Keratinocyte (primary cell): ENCODE results near the gene CCDC60. TPM values are rescaled to one million over a fixed set of nuclear protein-coding genes. Genes with fewer than 3 reads are reported as not detected.

Experiments
- DNase-seq: peaks from one replicate; pipeline ENCODE4 v3.0.0-alpha.2; 2011; ENCODE audit warnings: low read depth, missing footprints, low spot score
- FAIRE-seq: peaks from 2 replicates; lab custom pipeline; 2011; peaks lifted over from hg19 to GRCh38; lab: Jason Lieb, UNC
- H2AFZ ChIP-seq: 2 replicates; pipeline ENCODE4 v1.6.0; 2012; ENCODE audit warnings: low read length, control low read depth, inconsistent platforms; ENCODE audit not compliant: control insufficient read depth
- H3K27ac ChIP-seq: 2 replicates; pipeline ENCODE4 v1.5.1; 2011; ENCODE audit warnings: low read length; ENCODE audit not compliant: control insufficient read depth, insufficient read depth
- H3K27me3 ChIP-seq: 3 replicates; pipeline ENCODE4 v1.6.0; 2011; ENCODE audit warnings: low read length; ENCODE audit not compliant: control insufficient read depth, insufficient read depth; ENCODE audit errors: extremely low read depth
- H3K36me3 ChIP-seq, 2 experiments: 2 replicates in 1 of 2; 3 replicates in 1 of 2; pipeline ENCODE4 v1.5.1; 2011; ENCODE audit warnings: low read length in 2 of 2, mild to moderate bottlenecking in 1 of 2; ENCODE audit not compliant: control insufficient read depth in 2 of 2, insufficient read depth in 2 of 2; ENCODE audit errors: extremely low read depth in 1 of 2
- H3K4me1 ChIP-seq: 3 replicates; pipeline ENCODE4 v1.5.1; 2011; ENCODE audit warnings: low read length; ENCODE audit not compliant: control insufficient read depth, insufficient read depth; ENCODE audit errors: extremely low read depth
- H3K4me2 ChIP-seq: 3 replicates; pipeline ENCODE4 v1.6.0; 2011; ENCODE audit warnings: low read depth, low read length; ENCODE audit not compliant: control insufficient read depth, insufficient read depth; ENCODE audit errors: extremely low read depth
- H3K4me3 ChIP-seq, 3 experiments: fragments of 200-600 bp in 1 of 3; sonication (generic) in 1 of 3; 2 replicates in 2 of 3; 3 replicates in 1 of 3; pipeline ENCODE4 v1.5.1; 2011 to 2016; ENCODE audit warnings: low read length in 3 of 3, mild to moderate bottlenecking in 3 of 3, control low read depth in 2 of 3, inconsistent platforms in 1 of 3, low read depth in 1 of 3, mixed read lengths in 1 of 3, mixed run types in 1 of 3, moderate library complexity in 1 of 3; ENCODE audit not compliant: control insufficient read depth in 2 of 3, insufficient read depth in 2 of 3; ENCODE audit errors: extremely low read depth in 1 of 3
- H3K79me2 ChIP-seq: 2 replicates; pipeline ENCODE4 v1.6.0; 2012; ENCODE audit warnings: low read length; ENCODE audit not compliant: control insufficient read depth, insufficient read depth
- H3K9ac ChIP-seq: 3 replicates; pipeline ENCODE4 v1.6.0; 2011; ENCODE audit warnings: low read length; ENCODE audit not compliant: control insufficient read depth, insufficient read depth; ENCODE audit errors: extremely low read depth
- H3K9me1 ChIP-seq: 3 replicates; pipeline ENCODE4 v1.6.0; 2011; ENCODE audit warnings: low read length; ENCODE audit not compliant: control insufficient read depth, insufficient read depth; ENCODE audit errors: extremely low read depth
- H3K9me3 ChIP-seq: 2 replicates; pipeline ENCODE4 v1.5.1; 2012; ENCODE audit warnings: low read depth, low read length; ENCODE audit not compliant: control insufficient read depth
- H4K20me1 ChIP-seq: 3 replicates; pipeline ENCODE4 v1.6.0; 2011; ENCODE audit warnings: low read length; ENCODE audit not compliant: control insufficient read depth, insufficient read depth; ENCODE audit errors: extremely low read depth
- EZH2 ChIP-seq: IDR thresholded peaks from one replicate; pipeline ENCODE4 v1.6.1; 2012; ENCODE audit warnings: inconsistent platforms, mild to moderate bottlenecking, low read length, moderate library complexity
- dilution Hi-C: fragments of 300-500 bp; cut with MboI; formaldehyde crosslinking; loops from one replicate; pipeline ENCODE4 v1.7.0; 2020; ENCODE audit warnings: low sequenced_read_pairs; ENCODE audit not compliant: extremely low pct_ligation_motif_present
- polyA plus RNA-seq, 5 experiments: library from polyadenylated mRNA; depleted of rRNA in 3 of 5; stranded (reverse) in 3 of 5; stranded (forward) in 1 of 5; unstranded in 1 of 5; fragments of >200 nt; gene quantifications; 1 replicate in 1 of 5; 2 replicates in 3 of 5; 3 replicates in 1 of 5; pipeline versions ENCODE4 v1.2.1 to v1.2.3, GENCODE V29; 2011 to 2012; ENCODE audit warnings: missing spikeins in 2 of 5, low read depth in 1 of 5, low replicate concordance in 1 of 5
- TF ChIP-seq, protein P1 (sequence below), 3 experiments: IDR thresholded peaks in 1 of 3; conservative IDR thresholded peaks in 1 of 3; optimal IDR thresholded peaks in 1 of 3; 2 replicates in 2 of 3; 3 replicates in 1 of 3; pipeline versions ENCODE3 to v1.5.1; 2011; ENCODE audit warnings: low read length in 3 of 3, mild to moderate bottlenecking in 3 of 3, moderate library complexity in 2 of 3, control low read depth in 1 of 3, inconsistent platforms in 1 of 3; ENCODE audit not compliant: insufficient read depth in 2 of 3; ENCODE audit errors: extremely low read depth in 1 of 3

Gene CCDC60
- polyA plus RNA-seq, 1 donor (not counting 4 experiments of a cell fraction or from before 2014, with no cell fraction given): 0.09 TPM

DNA sequence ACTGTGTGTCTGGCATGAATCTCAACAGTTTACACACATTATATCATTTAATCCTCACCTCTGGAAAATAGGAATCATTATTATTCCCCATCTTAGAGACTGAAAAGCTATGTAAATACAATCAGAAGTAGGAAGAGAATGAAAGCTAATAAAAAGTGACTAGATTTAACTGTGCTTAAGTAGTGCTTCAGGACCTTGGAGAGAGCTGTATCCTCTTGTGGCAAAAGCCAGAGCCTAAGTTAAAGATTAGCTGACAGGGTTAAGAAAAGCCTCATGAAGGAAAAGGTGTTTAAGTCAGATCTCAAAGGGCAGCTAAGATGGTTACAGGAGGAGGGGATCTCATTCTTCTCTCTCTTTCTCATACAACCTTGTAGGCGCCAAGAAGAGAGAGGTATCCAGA is 193.7 kb downstream of the CCDC60 start:
- Histone ChIP-seq H3K36me3 (no peaks in the 10 kb centered on the region), H3K27ac (no peak overlapping the region), H3K27me3 (no peaks in the 10 kb centered on the region), H2AFZ (no peak overlapping the region), H4K20me1 (no peaks in the 10 kb centered on the region), H3K4me2 (no peak overlapping the region), H3K9me1 (no peaks in the 10 kb centered on the region), H3K4me1 (no peaks in the 10 kb centered on the region), H3K9ac (no peak overlapping the region), H3K9me3 (no peaks in the 10 kb centered on the region), H3K79me2 (no peaks in the 10 kb centered on the region), H3K4me3 (no peak overlapping the region)
- TF ChIP-seq, protein P1, sequence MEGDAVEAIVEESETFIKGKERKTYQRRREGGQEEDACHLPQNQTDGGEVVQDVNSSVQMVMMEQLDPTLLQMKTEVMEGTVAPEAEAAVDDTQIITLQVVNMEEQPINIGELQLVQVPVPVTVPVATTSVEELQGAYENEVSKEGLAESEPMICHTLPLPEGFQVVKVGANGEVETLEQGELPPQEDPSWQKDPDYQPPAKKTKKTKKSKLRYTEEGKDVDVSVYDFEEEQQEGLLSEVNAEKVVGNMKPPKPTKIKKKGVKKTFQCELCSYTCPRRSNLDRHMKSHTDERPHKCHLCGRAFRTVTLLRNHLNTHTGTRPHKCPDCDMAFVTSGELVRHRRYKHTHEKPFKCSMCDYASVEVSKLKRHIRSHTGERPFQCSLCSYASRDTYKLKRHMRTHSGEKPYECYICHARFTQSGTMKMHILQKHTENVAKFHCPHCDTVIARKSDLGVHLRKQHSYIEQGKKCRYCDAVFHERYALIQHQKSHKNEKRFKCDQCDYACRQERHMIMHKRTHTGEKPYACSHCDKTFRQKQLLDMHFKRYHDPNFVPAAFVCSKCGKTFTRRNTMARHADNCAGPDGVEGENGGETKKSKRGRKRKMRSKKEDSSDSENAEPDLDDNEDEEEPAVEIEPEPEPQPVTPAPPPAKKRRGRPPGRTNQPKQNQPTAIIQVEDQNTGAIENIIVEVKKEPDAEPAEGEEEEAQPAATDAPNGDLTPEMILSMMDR (optimal IDR thresholded peaks at IDR 0.05 in 1 of 3, IDR thresholded peaks at IDR 0.05 in 1 of 3, conservative IDR thresholded peaks at IDR 0.05 in 1 of 3; ENCODE audit: extremely low read depth in 1 of 3, insufficient read depth in 2 of 3, low read length in 3 of 3): no peak
- no peak for TF ChIP-seq EZH2
- no peak for DNase-seq
- no peak for FAIRE-seq
- dilution Hi-C loops: no loop called here

GRCh38 chr12:119540476-119540875 is 205.9 kb downstream of the CCDC60 start:
- FAIRE-seq (no peak), DNase-seq (no peak)
- no peak overlapping the region for H3K27ac ChIP-seq
- H3K79me2 ChIP-seq: no peaks in the 10 kb centered on the region
- no peaks in the 10 kb centered on the region for H3K9me3 ChIP-seq
- H3K36me3 ChIP-seq: no peaks in the 10 kb centered on the region
- no peak overlapping the region for H3K4me2 ChIP-seq
- no peak overlapping the region for H3K4me3 ChIP-seq
- H2AFZ ChIP-seq: no peak overlapping the region
- no peaks in the 10 kb centered on the region for H3K27me3 ChIP-seq
- dilution Hi-C loops: no loop called here
- no peaks in the 10 kb centered on the region for H4K20me1 ChIP-seq
- no peaks in the 10 kb centered on the region for H3K9me1 ChIP-seq
- H3K4me1 ChIP-seq: no peaks in the 10 kb centered on the region
- TF ChIP-seq, protein P1 (optimal IDR thresholded peaks at IDR 0.05 in 1 of 3, IDR thresholded peaks at IDR 0.05 in 1 of 3, conservative IDR thresholded peaks at IDR 0.05 in 1 of 3; ENCODE audit: extremely low read depth in 1 of 3, insufficient read depth in 2 of 3, low read length in 3 of 3): no peak
- no peak for TF ChIP-seq EZH2
- no peak overlapping the region for H3K9ac ChIP-seq
